Fibroblast of the aortic adventitia (primary cell): ENCODE results near the gene SEPTIN10. TPM values are rescaled to one million over a fixed set of nuclear protein-coding genes. Genes with fewer than 3 reads are reported as not detected.

Experiments
- DNase-seq: peaks from one replicate; pipeline ENCODE4 v3.0.0-alpha.2; 2010; ENCODE audit warnings: low read depth
- H3K4me3 ChIP-seq: 2 replicates; pipeline ENCODE4 v1.5.1; 2011; ENCODE audit warnings: low read depth, mild to moderate bottlenecking, control low read depth, low read length, moderate library complexity
- CTCF ChIP-seq: IDR thresholded peaks from 2 replicates; pipeline ENCODE4 v1.5.1; 2011; ENCODE audit warnings: mild to moderate bottlenecking, low read length, control low read depth, inconsistent platforms; ENCODE audit not compliant: insufficient read depth
- total RNA-seq: library from RNA; depleted of rRNA; stranded (reverse); fragments of >200 nt; gene quantifications from 2 replicates; pipeline ENCODE4 v1.2.3, GENCODE V29; 2012; ENCODE audit warnings: low replicate concordance

SEPTIN10 gene
- total RNA-seq, 1 donor = 145 TPM

DNA sequence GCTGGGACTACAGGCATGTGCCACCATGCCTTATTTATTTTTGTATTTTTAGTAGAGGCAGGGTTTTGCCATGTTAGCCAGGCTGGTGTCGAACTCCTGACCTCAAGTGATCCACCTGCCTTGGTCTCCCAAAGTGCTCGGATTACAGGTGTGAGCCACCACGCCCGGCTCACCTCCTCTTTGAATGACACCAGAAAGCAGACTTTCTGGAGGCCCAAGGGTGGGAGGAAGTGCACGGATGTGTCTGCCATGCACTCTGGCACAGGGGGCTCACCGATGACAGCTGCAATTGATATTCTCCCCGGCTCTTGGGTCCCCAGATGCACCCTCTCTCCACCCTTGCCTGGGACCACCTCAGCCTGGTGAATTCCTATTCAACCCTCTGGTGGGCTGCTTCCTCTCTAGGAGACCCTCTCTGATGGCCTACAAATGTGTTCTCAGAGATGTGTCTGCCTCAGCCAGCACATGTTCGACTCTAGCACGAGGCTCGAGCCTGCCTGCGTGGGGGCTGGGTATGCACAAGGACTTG lies 87.3 kb downstream of the SEPTIN10 start:
- no peak for DNase-seq
- TF ChIP-seq CTCF = no peak
- no peak overlapping the region for H3K4me3 ChIP-seq

DNA sequence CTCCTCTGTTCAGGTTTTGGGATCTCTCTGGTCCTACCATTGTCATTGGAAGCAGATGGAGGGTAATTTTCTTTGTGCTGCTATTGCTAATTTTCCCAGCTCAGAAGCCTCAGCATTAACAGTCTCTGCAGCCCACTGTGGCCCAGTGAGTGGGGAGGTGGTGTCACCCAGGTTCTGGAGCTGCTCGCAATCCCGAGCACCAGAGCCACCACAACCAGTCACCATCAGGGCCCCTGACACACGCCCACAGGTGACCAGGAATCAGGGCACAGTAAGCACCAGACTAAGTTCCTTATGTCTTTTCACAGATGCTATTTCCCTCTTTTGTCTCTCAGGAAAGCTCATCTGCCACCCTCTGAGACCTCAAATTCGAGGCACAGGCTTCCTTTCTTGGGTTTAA lies 87.9 kb downstream of the SEPTIN10 start:
- TF ChIP-seq CTCF = no peak
- no peak for DNase-seq
- H3K4me3 ChIP-seq = no peak overlapping the region

DNA sequence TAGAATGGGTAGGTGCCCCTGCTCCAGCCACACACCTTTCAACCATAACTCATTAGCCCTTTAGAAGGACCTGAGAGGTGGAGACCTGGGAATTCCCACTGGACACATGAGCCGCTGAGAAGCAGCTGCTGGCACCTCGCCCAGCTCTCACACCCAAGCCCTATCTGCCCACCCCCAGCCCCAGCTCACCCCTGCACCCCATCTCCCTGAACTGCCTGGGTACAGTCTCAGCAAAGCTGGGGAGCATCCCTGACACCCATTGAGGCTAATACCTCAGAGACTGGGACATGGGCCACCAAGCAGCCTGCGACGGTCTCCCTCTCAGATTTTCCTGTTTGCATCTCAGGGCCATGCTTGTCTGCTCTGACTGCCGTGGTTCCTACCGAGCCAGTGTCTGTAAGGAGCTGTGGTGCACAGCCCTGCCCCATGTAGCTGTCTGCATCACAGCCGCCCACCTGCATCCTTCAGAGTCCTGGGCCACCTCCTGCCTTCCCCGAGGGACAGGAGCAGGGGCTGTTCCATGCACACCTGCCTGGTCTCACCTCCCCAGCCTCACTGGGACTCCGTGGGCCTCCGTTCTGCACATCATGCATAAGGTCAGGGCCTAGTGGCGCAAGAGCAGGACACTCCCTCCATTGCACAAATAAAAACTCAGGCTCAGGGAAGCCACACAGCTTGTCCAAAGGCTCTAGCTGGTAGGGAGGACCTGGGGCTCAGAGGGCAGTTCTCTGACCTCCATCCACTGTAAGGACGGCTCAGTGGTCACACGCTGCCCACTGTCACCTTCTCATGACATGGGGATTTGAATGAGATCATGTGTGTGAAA lies 90.0 kb downstream of the SEPTIN10 start:
- no peak for DNase-seq
- no peak for TF ChIP-seq CTCF

DNA sequence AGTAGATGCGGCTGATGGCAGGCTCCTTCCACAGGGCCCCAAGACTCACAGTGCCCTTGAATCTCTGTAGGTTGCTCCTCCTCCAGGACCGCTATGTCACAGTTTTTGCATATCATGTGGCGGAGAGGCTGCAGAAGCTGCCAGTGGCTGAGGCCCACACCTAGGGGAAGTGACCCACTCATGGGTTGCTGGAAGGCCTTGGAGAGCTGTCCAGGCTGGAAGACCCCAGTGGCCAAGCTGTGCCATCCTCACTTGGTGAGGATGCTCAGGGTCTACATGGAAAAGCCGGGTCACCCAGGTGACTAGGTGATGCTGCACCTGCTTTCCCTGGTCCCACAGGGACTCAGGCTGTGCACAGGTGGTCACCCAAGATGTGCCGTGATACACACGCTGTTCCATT lies 90.6 kb downstream of the SEPTIN10 start:
- H3K4me3 ChIP-seq = no peak overlapping the region
- no peak for TF ChIP-seq CTCF
- DNase-seq = no peak

More for the DNA sequence above, 90.0 kb downstream of the SEPTIN10 start:
- no peak overlapping the region for H3K4me3 ChIP-seq

DNA sequence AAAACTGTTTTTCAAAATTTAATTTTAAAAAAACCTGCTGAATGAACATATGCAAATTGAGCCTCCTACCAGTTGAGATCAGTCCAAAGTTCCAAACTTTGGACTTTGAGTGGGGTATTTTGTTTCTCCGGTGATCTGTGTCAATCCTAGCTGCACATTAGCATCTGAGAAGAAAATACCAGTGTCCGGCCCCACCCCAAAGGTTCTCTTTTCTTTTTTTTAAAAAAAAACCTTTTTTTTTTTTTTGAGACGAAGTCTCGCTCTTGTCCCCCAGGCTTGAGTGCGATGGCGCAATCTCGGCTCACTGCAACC lies 91.7 kb downstream of the SEPTIN10 start:
- no peak overlapping the region for H3K4me3 ChIP-seq
- TF ChIP-seq CTCF = no peak
- no peak for DNase-seq

- H3K4me3 ChIP-seq = no peak overlapping the region
- TF ChIP-seq CTCF = no peak
- DNase-seq = no peak
Observed at GRCh38 chr2:109521233-109522062, 92.3 kb downstream of the SEPTIN10 start.
